HepG2 (cell line): ENCODE data around the gene BTF3L4. TPM values are rescaled to one million over a fixed set of nuclear protein-coding genes. Genes with fewer than 3 reads are reported as not detected.

Experiments
- BATF2 ChIP-seq: sonication (generic); formaldehyde crosslinking; IDR thresholded peaks from 2 replicates; pipeline ENCODE4 v1.8.0; 2022; ENCODE audit warnings: mild to moderate bottlenecking, missing genetic modification reagents, moderate library complexity
- CBX1 ChIP-seq: IDR thresholded peaks from one replicate; pipeline ENCODE4 v1.6.1; 2016; ENCODE audit warnings: antibody characterized with exemption, low read depth
- DDIT3 ChIP-seq: sonication (generic); formaldehyde crosslinking; IDR thresholded peaks from 2 replicates; pipeline ENCODE4 v1.4.0; 2020; ENCODE audit warnings: mild to moderate bottlenecking, missing genetic modification reagents
- HDAC2 ChIP-seq: sonication (generic); formaldehyde crosslinking; IDR thresholded peaks from 2 replicates; pipeline ENCODE4 v1.4.0; 2020; ENCODE audit warnings: missing genetic modification reagents
- IRF1 ChIP-seq: sonication (generic); formaldehyde crosslinking; IDR thresholded peaks from 2 replicates; pipeline ENCODE4 v1.4.0; 2020; ENCODE audit warnings: low read depth, mild to moderate bottlenecking, missing genetic modification reagents
- KIAA2018 ChIP-seq: sonication (generic); formaldehyde crosslinking; IDR thresholded peaks from 2 replicates; pipeline ENCODE4 v1.5.0; 2020; ENCODE audit warnings: mild to moderate bottlenecking, missing genetic modification reagents, borderline replicate concordance
- SRY ChIP-seq: sonication (generic); formaldehyde crosslinking; IDR thresholded peaks from 2 replicates; pipeline ENCODE4 v1.8.0; 2022; ENCODE audit warnings: mild to moderate bottlenecking, missing genetic modification reagents
- TRIM24 ChIP-seq: sonication (generic); formaldehyde crosslinking; IDR thresholded peaks from 2 replicates; pipeline ENCODE4 v1.8.0; 2022; ENCODE audit warnings: mild to moderate bottlenecking, missing genetic modification reagents
- ZBTB21 ChIP-seq: sonication (generic); formaldehyde crosslinking; IDR thresholded peaks from 2 replicates; pipeline ENCODE4 v1.4.0; 2020; ENCODE audit warnings: missing genetic modification reagents
- ZNF12 ChIP-seq: sonication (generic); formaldehyde crosslinking; IDR thresholded peaks from 2 replicates; pipeline ENCODE4 v1.5.0; 2020; ENCODE audit warnings: missing genetic modification reagents
- ZNF18 ChIP-seq: sonication (generic); formaldehyde crosslinking; IDR thresholded peaks from 2 replicates; pipeline ENCODE4 v1.8.0; 2022; ENCODE audit warnings: mild to moderate bottlenecking, missing genetic modification reagents; ENCODE audit not compliant: insufficient replicate concordance
- ZNF274 ChIP-seq: sonication (generic); formaldehyde crosslinking; IDR thresholded peaks from 2 replicates; pipeline ENCODE4 v1.5.1; 2020; ENCODE audit warnings: mild to moderate bottlenecking, missing genetic modification reagents
- ZNF460 ChIP-seq: sonication (generic); formaldehyde crosslinking; IDR thresholded peaks from 2 replicates; pipeline ENCODE4 v1.5.1; 2020; ENCODE audit warnings: missing genetic modification reagents, mild to moderate bottlenecking, borderline replicate concordance
- ZNF883 ChIP-seq: sonication (generic); formaldehyde crosslinking; IDR thresholded peaks from 2 replicates; pipeline ENCODE4 v1.5.1; 2020; ENCODE audit warnings: mild to moderate bottlenecking, missing genetic modification reagents; ENCODE audit errors: not compliant biosample characterization
- polyA plus RNA-seq, 8 experiments: library from polyadenylated mRNA; depleted of rRNA in 3 of 8; stranded (reverse) in 7 of 8; unstranded in 1 of 8; fragments of >200 nt; fragmentation: Illumina TruSeq in 4 of 8; extraction: Trizol in 4 of 8; gene quantifications; 2 replicates each; pipeline versions ENCODE4 v1.2.1 to v1.2.3, GENCODE V29; 2011 to 2016; ENCODE audit warnings: low read depth in 4 of 8, missing spikeins in 1 of 8, mixed read lengths in 1 of 8; ENCODE audit not compliant: insufficient read depth in 1 of 8
- total RNA-seq, 5 experiments: library from RNA; depleted of rRNA; stranded (reverse); fragments of >200 nt; fragmentation: Illumina TruSeq; extraction: Trizol; gene quantifications; 2 replicates each; pipeline ENCODE4 v1.2.3, GENCODE V29; 2016; ENCODE audit warnings: low read depth in 1 of 5

Gene BTF3L4
- total and polyA plus RNA-seq, 2 of the 13 experiments (the other 11 are each of a cell fraction or from before 2014, with no cell fraction given) = 59.0 to 74.3 TPM

- TF ChIP-seq IRF1 (CRISPR knock-in tag) (no peak; the same call in 1 of the 2 replicates), KIAA2018 (CRISPR knock-in tag) (no peak), TRIM24 (no peak), ZNF883 (peak; percentile 74), DDIT3 (CRISPR knock-in tag) (no peak), HDAC2 (CRISPR knock-in tag) (peak; percentile 71), ZNF460 (CRISPR knock-in tag) (no peak), ZNF12 (CRISPR knock-in tag) (0 out of 2 replicates have a peak, but pooled peaks have one; percentile 24), ZNF274 (CRISPR knock-in tag) (no peak), ZBTB21 (CRISPR knock-in tag) (peak; percentile 47; the same call in 1 of the 2 replicates), BATF2 (CRISPR knock-in tag) (no peak), CBX1 (no peak), ZNF18 (peak; percentile 52), SRY (peak; percentile 86)
Observed at GRCh38 chr1:52033190-52034049, 22.7 kb upstream of the BTF3L4 start, which contains the start of gene KTI12 (continued).
